SJCRH30 (cell line): Measurements from ENCODE around the gene TSPAN5. TPM values are rescaled to one million over a fixed set of nuclear protein-coding genes. Genes with fewer than 3 reads are reported as not detected.
"Not testable (repeated sequence)": the region's sequence is repeated elsewhere in the genome, so short reads cannot be mapped to it uniquely, and the experiment has no call there.

Source experiments
- DNase-seq, 2 experiments: peaks; one replicate each; pipeline ENCODE4 v3.0.0-alpha.2; 2015 to 2020
- H3K27ac ChIP-seq: fragments of 250-450 bp; sonication (Bioruptor Pico); 2 replicates; pipeline ENCODE4 v1.5.1; 2020; ENCODE audit warnings: mild to moderate bottlenecking, moderate library complexity
- H3K27me3 ChIP-seq: fragments of 250-450 bp; sonication (Bioruptor Pico); 2 replicates; pipeline ENCODE4 v1.5.1; 2020; ENCODE audit warnings: mild to moderate bottlenecking, moderate library complexity
- H3K36me3 ChIP-seq: fragments of 250-450 bp; sonication (Bioruptor Pico); 2 replicates; pipeline ENCODE4 v1.5.1; 2020; ENCODE audit warnings: mild to moderate bottlenecking, moderate library complexity
- H3K4me1 ChIP-seq: fragments of 250-450 bp; sonication (Bioruptor Pico); 2 replicates; pipeline ENCODE4 v1.5.1; 2020; ENCODE audit warnings: mild to moderate bottlenecking, moderate library complexity
- H3K4me3 ChIP-seq: fragments of 250-450 bp; sonication (Bioruptor Pico); 2 replicates; pipeline ENCODE4 v1.5.1; 2020; ENCODE audit warnings: mild to moderate bottlenecking, moderate library complexity
- H3K9me3 ChIP-seq: fragments of 250-450 bp; sonication (Bioruptor Pico); replicated peaks from 2 replicates; pipeline ENCODE4 v1.5.1; 2020; ENCODE audit warnings: mild to moderate bottlenecking, moderate library complexity
- total RNA-seq: library from RNA; depleted of rRNA; stranded (reverse); fragments of >200 nt; shearing (Covaris generic); gene quantifications from 2 replicates; pipeline ENCODE4 v1.2.3, GENCODE V29; 2014

The TSPAN5 gene
- total RNA-seq, 1 experiment from 2014 or later: 27.2 TPM

DNA sequence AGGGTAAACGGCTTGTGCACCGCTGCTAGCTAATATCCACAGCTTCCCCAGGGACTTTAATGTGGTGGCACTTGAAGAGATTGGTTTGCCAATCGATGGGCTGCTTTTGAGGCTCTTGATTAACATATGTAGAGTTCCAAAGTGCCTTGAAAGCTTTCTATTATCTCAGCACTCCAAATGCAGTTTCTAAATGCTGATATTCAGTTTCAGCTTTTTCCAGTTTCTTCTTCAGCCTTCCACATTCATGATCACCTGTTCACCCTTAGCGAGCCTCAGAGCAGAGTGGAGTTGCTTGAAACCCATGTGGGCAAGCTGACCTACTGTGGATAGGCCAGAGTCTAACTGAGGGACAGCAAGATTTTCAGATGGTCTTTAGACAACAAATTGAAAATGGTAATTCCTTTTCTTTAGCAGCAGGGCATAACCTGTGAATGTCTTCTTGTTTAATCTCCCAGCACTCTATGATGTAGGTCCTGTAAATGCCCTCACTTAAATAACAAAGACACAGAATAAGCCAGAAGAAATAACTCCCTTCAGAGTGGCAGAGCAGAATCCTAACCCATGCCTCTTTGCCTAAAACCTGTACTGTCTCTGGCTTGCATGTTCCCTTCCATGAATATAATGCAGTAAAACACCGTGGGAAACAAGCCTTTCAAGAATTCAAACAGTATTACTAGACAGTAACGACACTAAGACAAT, 99.8 kb downstream of the TSPAN5 start:
- Histone ChIP-seq H3K36me3 (no peaks in the 10 kb centered on the region), H3K9me3 (0 out of 2 replicates have a peak, but pooled peaks cover 3% of the 10 kb centered on the region), H3K4me1 (no peaks in the 10 kb centered on the region; the same call in 1 of the 2 replicates), H3K27me3 (no peaks in the 10 kb centered on the region), H3K4me3 (no peak overlapping the region), H3K27ac (no peak overlapping the region)
- no peak for DNase-seq

- 0 out of 2 replicates have a peak, but pooled peaks cover 3% of the 10 kb centered on the region for H3K9me3 ChIP-seq
- no peak overlapping the region for H3K4me3 ChIP-seq
- H3K36me3 ChIP-seq: no peaks in the 10 kb centered on the region
- H3K4me1 ChIP-seq: no peaks in the 10 kb centered on the region
- no peak for DNase-seq
- no peaks in the 10 kb centered on the region for H3K27me3 ChIP-seq
- H3K27ac ChIP-seq: no peak overlapping the region
Observed at GRCh38 chr4:98557194-98557892, 101.1 kb downstream of the TSPAN5 start.

GRCh38 chr4:98556451-98556850, 102.0 kb downstream of the TSPAN5 start:
- Histone ChIP-seq H3K27me3 (no peaks in the 10 kb centered on the region), H3K9me3 (0 out of 2 replicates have a peak, but pooled peaks cover 3% of the 10 kb centered on the region), H3K4me3 (no peak overlapping the region), H3K4me1 (no peaks in the 10 kb centered on the region), H3K36me3 (no peaks in the 10 kb centered on the region), H3K27ac (no peak overlapping the region)
- DNase-seq: no peak

GRCh38 chr4:98555798-98556445, 102.5 kb downstream of the TSPAN5 start:
- H3K4me1 ChIP-seq: no peaks in the 10 kb centered on the region
- H3K4me3 ChIP-seq: no peak overlapping the region
- 0 out of 2 replicates have a peak, but pooled peaks cover 3% of the 10 kb centered on the region for H3K9me3 ChIP-seq
- no peak for DNase-seq
- no peaks in the 10 kb centered on the region for H3K36me3 ChIP-seq
- H3K27me3 ChIP-seq: no peaks in the 10 kb centered on the region
- H3K27ac ChIP-seq: no peak overlapping the region

DNA sequence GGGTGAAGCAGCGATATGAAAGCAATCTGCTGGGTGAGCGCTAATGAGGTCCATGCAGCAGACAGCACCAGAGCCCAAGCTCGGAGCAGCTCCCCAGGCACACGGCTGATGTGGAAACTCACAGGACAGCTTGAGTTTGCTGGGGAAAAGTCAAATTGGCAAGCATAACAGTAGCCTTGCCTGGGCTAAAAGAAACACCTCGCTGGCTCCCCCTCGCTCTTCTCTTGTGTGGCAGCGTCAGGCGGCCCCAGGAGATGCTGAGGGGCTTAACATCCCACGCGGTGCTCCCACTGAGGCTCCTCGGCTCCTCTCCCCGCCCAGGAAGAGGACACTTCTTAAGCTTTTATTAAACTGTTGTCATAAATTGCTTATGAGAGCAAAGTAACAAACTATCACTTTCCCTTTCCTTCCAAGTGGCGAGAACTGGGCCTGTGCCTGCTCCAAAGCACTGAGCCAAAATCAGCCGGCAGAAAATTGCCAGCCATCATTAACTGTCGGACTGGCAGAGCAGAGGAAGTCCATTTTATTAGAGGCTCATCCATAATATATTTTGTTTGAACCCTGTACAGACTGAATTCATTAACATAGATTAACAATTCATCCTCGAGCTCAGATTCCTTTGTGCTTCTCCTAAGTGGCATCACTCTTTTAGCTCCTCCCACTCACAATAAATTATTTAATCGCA, 111.4 kb downstream of the TSPAN5 start:
- Histone ChIP-seq H3K27me3 (no peaks in the 10 kb centered on the region), H3K36me3 (no peaks in the 10 kb centered on the region), H3K27ac (no peak overlapping the region), H3K9me3 (no peaks in the 10 kb centered on the region), H3K4me1 (no peaks in the 10 kb centered on the region), H3K4me3 (peak overlapping the region; percentile 14; the same call in 1 of the 2 replicates)
- DNase-seq: no peak

- Histone ChIP-seq H3K4me1 (no peaks in the 10 kb centered on the region), H3K4me3 (no peak overlapping the region)
Observed at GRCh38 chr4:98544818-98545414, 113.5 kb downstream of the TSPAN5 start.

GRCh38 chr4:98544141-98544817, 114.1 kb downstream of the TSPAN5 start:
- Histone ChIP-seq H3K4me1 (no peaks in the 10 kb centered on the region), H3K36me3 (no peaks in the 10 kb centered on the region), H3K27me3 (no peaks in the 10 kb centered on the region), H3K27ac (no peak overlapping the region), H3K4me3 (no peak overlapping the region), H3K9me3 (no peaks in the 10 kb centered on the region)
- DNase-seq: no peak

More at GRCh38 chr4:98544818-98545414, 113.5 kb downstream of the TSPAN5 start:
- no peaks in the 10 kb centered on the region for H3K9me3 ChIP-seq
- no peak for DNase-seq
- no peak overlapping the region for H3K27ac ChIP-seq
- H3K27me3 ChIP-seq: no peaks in the 10 kb centered on the region
- no peaks in the 10 kb centered on the region for H3K36me3 ChIP-seq

- no peaks in the 10 kb centered on the region for H3K36me3 ChIP-seq
- no peaks in the 10 kb centered on the region for H3K4me1 ChIP-seq
- no peaks in the 10 kb centered on the region for H3K9me3 ChIP-seq
- H3K27ac ChIP-seq: no peak overlapping the region
- no peaks in the 10 kb centered on the region for H3K27me3 ChIP-seq
- no peak overlapping the region for H3K4me3 ChIP-seq
- no peak for DNase-seq
Observed at GRCh38 chr4:98542011-98542410, 116.4 kb downstream of the TSPAN5 start.

GRCh38 chr4:98540803-98541202, 117.6 kb downstream of the TSPAN5 start:
- Histone ChIP-seq H3K4me1 (no peaks in the 10 kb centered on the region), H3K27me3 (no peaks in the 10 kb centered on the region), H3K4me3 (no peak overlapping the region), H3K27ac (no peak overlapping the region), H3K36me3 (no peaks in the 10 kb centered on the region), H3K9me3 (no peaks in the 10 kb centered on the region)
- no peak for DNase-seq

GRCh38 chr4:98539741-98540140, 118.7 kb downstream of the TSPAN5 start:
- DNase-seq: no peak

DNA sequence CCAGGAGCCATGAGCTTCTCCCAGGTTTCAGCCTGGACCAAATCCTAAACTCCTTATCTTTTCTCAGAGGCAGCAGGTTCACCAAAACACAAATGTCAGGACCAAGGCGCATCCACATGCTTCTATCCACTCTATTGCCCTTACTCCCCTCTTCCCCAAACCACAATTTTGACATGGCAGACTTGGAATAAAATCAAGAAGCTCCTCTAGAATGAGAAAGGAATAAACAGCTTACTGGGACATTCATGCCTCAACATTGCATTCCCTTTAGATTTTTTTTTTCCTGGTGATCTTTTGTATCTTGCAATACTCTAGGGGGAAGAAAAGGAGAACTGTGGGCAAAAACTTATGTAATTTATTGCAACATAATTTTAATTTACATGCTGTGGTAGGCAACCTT, 119.1 kb downstream of the TSPAN5 start:
- Histone ChIP-seq H3K36me3 (no peaks in the 10 kb centered on the region), H3K27me3 (no peaks in the 10 kb centered on the region), H3K9me3 (no peaks in the 10 kb centered on the region), H3K27ac (no peak overlapping the region), H3K4me3 (no peak overlapping the region), H3K4me1 (no peaks in the 10 kb centered on the region)
- no peak for DNase-seq

More at GRCh38 chr4:98539741-98540140, 118.7 kb downstream of the TSPAN5 start:
- no peaks in the 10 kb centered on the region for H3K4me1 ChIP-seq
- no peaks in the 10 kb centered on the region for H3K36me3 ChIP-seq
- H3K9me3 ChIP-seq: no peaks in the 10 kb centered on the region
- H3K27ac ChIP-seq: no peak overlapping the region
- H3K4me3 ChIP-seq: no peak overlapping the region
- H3K27me3 ChIP-seq: no peaks in the 10 kb centered on the region

GRCh38 chr4:98536631-98537030, 121.8 kb downstream of the TSPAN5 start:
- Histone ChIP-seq H3K4me1 (no peaks in the 10 kb centered on the region), H3K27me3 (no peaks in the 10 kb centered on the region), H3K36me3 (no peaks in the 10 kb centered on the region), H3K4me3 (no peak overlapping the region), H3K9me3 (no peaks in the 10 kb centered on the region), H3K27ac (no peak overlapping the region)
- DNase-seq: no peak

DNA sequence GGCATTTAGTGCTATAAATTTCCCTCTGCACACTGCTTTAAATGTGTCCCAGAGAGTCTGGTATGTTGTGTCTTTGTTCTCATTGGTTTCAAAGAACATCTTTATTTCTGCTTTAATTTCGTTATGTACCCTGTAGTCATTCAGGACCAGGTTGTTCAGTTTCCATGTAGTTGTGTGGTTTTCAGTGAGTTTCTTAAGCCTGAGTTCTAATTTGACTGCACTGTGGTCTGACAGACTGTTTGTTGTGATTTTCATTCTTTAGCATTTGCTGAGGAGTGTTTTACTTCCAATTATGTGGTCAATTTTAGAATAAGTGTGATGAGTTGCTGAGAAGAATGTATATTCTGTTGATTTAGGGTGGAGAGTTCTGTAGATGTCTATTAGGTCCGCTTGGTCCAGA, 124.3 kb downstream of the TSPAN5 start:
- not testable (repeated sequence) for H3K27me3 ChIP-seq, H3K36me3 ChIP-seq, H3K9me3 ChIP-seq, H3K27ac ChIP-seq, DNase-seq, H3K4me3 ChIP-seq, H3K4me1 ChIP-seq

DNA sequence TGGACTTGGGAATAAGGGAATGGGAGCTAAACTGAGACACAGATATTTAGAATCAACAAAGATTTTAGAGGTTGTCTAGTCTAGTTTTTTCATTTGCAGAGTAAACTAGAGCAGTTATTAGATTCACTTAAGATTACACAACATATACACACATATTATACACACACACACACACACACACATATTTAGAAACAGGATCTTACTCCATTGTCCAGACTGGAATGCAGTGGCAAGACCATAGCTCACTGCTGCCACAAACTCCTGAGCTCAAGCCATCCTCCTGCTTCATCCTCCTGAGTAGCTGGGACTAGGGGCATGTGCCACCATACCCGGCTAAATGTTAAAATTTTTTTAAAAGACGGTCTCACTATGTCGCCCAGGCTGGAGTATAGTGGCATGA, 127.8 kb downstream of the TSPAN5 start:
- H3K4me1 ChIP-seq: 0 out of 2 replicates have a peak, but pooled peaks cover 7% of the 10 kb centered on the region
- H3K27me3 ChIP-seq: no peaks in the 10 kb centered on the region

More for the DNA sequence above, 127.8 kb downstream of the TSPAN5 start:
- DNase-seq: no peak
- Histone ChIP-seq H3K27ac (no peak overlapping the region), H3K36me3 (no peaks in the 10 kb centered on the region), H3K4me3 (no peak overlapping the region), H3K9me3 (no peaks in the 10 kb centered on the region)
